ENCODE data around the gene ARHGEF17.

ARHGEF17 gene

GRCh38 chr11:73335204-73335923 lies 27.3 kb downstream of the ARHGEF17 start:
- no peak for DNase-seq

- no peak for DNase-seq
These were observed 29.8 kb downstream of the ARHGEF17 start for GRCh38 chr11:73337846-73338245.

- no peak for DNase-seq
These were observed 30.2 kb downstream of the ARHGEF17 start for GRCh38 chr11:73338279-73338678.

- DNase-seq, result no peak
These were observed 32.1 kb downstream of the ARHGEF17 start for GRCh38 chr11:73340164-73340563.

GRCh38 chr11:73342633-73343032 lies 34.6 kb downstream of the ARHGEF17 start:
- DNase-seq, result no peak

GRCh38 chr11:73343076-73343873 lies 35.2 kb downstream of the ARHGEF17 start:
- DNase-seq, result no peak

GRCh38 chr11:73344191-73344607 lies 36.1 kb downstream of the ARHGEF17 start:
- DNase-seq, result no peak

- DNase-seq, result no peak
These were observed 37.5 kb downstream of the ARHGEF17 start for GRCh38 chr11:73345481-73346160.

GRCh38 chr11:73346186-73346935 lies 38.3 kb downstream of the ARHGEF17 start:
- no peak for DNase-seq

- no peak for DNase-seq
These were observed 39.0 kb downstream of the ARHGEF17 start for GRCh38 chr11:73347067-73347466.

GRCh38 chr11:73348838-73349237 lies 40.8 kb downstream of the ARHGEF17 start:
- DNase-seq, result no peak

- DNase-seq, result no peak
These were observed 41.6 kb downstream of the ARHGEF17 start for GRCh38 chr11:73349633-73350032.

GRCh38 chr11:73350908-73351636 lies 43.0 kb downstream of the ARHGEF17 start:
- peak; percentile 22 for DNase-seq

- DNase-seq, result no peak
These were observed 45.3 kb downstream of the ARHGEF17 start for GRCh38 chr11:73353422-73353821.

GRCh38 chr11:73355109-73355508 lies 47.0 kb downstream of the ARHGEF17 start:
- no peak for DNase-seq

- no peak for DNase-seq
These were observed 49.1 kb downstream of the ARHGEF17 start for GRCh38 chr11:73356979-73357860.

- DNase-seq, result no peak
These were observed 50.0 kb downstream of the ARHGEF17 start for GRCh38 chr11:73358071-73358470.

GRCh38 chr11:73359341-73359740 lies 51.3 kb downstream of the ARHGEF17 start:
- DNase-seq, result no peak

- no peak for DNase-seq
These were observed 52.1 kb downstream of the ARHGEF17 start for GRCh38 chr11:73359930-73360742.

- DNase-seq, result no peak
These were observed 52.8 kb downstream of the ARHGEF17 start for GRCh38 chr11:73360743-73361369.
